Measurements from ENCODE around the gene ARSJ. TPM values are rescaled to one million over a fixed set of nuclear protein-coding genes. Genes with fewer than 3 reads are reported as not detected.
"Not testable (repeated sequence)": the region's sequence is repeated elsewhere in the genome, so short reads cannot be mapped to it uniquely, and the experiment has no call there.

ARSJ gene
- total and polyA plus RNA-seq, 8 donors = 0.80 to 5.7 (median 2.3) TPM

DNA sequence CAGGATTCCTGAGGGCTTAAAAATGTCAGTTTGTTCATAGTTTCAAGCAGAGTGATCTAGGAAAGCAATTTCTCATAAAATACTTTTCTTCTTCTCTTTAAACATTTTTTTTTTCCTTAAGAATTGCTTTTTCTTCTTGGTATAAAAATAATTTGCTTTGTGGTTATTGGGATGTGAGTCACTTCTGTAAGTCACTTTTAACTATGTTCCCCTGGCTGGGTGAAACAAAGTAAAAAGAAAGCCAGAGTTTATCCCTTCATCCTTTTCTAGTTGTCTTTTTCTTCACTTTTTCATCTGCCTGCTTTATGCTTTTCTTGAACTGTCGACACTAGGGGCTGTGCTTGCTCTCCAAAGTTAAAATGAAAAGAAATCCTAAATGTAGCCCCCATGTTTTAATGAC lies 33.5 kb downstream of the ARSJ start:
- Histone ChIP-seq H3K27me3 (no peaks in the 10 kb centered on the region), H3K4me3 (no peak overlapping the region), H3K36me3 (no peaks in the 10 kb centered on the region), H3K27ac (no peak overlapping the region), H3K4me1 (no peaks in the 10 kb centered on the region), H3K9me3 (no peaks in the 10 kb centered on the region)
- intact Hi-C loops (cut with DNase I) = no loop called here
- ATAC-seq (no peak), FAIRE-seq (no peak), DNase-seq (no peak)
- TF ChIP-seq, protein P1, sequence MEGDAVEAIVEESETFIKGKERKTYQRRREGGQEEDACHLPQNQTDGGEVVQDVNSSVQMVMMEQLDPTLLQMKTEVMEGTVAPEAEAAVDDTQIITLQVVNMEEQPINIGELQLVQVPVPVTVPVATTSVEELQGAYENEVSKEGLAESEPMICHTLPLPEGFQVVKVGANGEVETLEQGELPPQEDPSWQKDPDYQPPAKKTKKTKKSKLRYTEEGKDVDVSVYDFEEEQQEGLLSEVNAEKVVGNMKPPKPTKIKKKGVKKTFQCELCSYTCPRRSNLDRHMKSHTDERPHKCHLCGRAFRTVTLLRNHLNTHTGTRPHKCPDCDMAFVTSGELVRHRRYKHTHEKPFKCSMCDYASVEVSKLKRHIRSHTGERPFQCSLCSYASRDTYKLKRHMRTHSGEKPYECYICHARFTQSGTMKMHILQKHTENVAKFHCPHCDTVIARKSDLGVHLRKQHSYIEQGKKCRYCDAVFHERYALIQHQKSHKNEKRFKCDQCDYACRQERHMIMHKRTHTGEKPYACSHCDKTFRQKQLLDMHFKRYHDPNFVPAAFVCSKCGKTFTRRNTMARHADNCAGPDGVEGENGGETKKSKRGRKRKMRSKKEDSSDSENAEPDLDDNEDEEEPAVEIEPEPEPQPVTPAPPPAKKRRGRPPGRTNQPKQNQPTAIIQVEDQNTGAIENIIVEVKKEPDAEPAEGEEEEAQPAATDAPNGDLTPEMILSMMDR (IDR thresholded peaks at IDR 0.05) = no peak
- WGBS, 2 donors = 65 to 73% methylated on average over 1 of the region's 1 CpG

DNA sequence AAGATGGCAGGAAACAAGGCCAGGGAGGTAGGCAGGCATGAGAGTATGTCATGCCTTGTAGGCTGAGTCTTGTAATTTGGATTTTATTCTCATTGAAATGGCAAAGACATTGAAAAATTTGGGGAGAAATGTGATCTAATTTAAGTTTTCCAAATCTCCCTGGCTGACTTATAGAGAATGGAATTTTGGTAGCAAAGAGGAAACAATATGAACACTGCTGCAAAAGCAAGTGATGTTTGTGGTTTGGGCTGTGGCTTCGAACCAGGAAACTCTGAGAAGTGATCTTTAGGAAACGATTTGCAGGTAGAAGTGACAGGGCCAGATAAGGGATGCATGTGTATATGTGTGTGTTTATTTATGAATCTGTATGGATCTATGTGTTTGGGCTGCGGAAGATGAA lies 35.6 kb downstream of the ARSJ start:
- no peak overlapping the region for H3K4me3 ChIP-seq
- no peaks in the 10 kb centered on the region for H3K4me1 ChIP-seq
- intact Hi-C loops (cut with DNase I) = no loop called here
- H3K36me3 ChIP-seq = no peaks in the 10 kb centered on the region
- no peak for ATAC-seq
- H3K9me3 ChIP-seq = no peaks in the 10 kb centered on the region
- 52 to 68% methylated on average over 3 of the region's 3 CpGs for WGBS, 2 donors
- DNase-seq = no peak
- H3K27me3 ChIP-seq = no peaks in the 10 kb centered on the region
- FAIRE-seq = no peak
- TF ChIP-seq, protein P1 (IDR thresholded peaks at IDR 0.05) = no peak
- no peak overlapping the region for H3K27ac ChIP-seq

DNA sequence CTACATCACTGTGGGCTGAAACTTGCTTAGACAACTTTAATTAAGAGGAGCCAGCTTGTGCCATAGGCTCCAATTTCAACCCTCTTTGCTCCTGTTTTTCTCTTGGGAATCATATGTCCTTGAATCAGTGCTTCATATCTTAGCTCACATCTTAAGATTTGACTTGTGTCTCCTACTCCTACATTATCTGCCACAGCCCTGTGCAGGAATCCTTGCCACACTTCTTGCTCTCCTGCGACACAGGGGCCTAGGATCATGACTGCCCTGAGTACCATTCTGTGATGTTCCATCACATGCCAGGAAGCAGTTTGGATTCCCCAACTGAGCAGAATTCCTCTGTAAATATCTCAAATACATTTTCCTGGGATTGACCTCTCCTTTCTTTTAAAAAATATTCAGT lies 36.4 kb downstream of the ARSJ start:
- WGBS, 2 donors = 62 to 92% methylated on average over 1 of the region's 1 CpG
- FAIRE-seq = no peak
- Histone ChIP-seq H3K27ac (no peak overlapping the region), H3K36me3 (no peaks in the 10 kb centered on the region), H3K9me3 (no peaks in the 10 kb centered on the region), H3K4me3 (no peak overlapping the region), H3K27me3 (no peaks in the 10 kb centered on the region), H3K4me1 (no peaks in the 10 kb centered on the region)
- TF ChIP-seq, protein P1 (IDR thresholded peaks at IDR 0.05) = no peak
- no peak for DNase-seq
- ATAC-seq = no peak
- intact Hi-C loops (cut with DNase I) = no loop called here

DNA sequence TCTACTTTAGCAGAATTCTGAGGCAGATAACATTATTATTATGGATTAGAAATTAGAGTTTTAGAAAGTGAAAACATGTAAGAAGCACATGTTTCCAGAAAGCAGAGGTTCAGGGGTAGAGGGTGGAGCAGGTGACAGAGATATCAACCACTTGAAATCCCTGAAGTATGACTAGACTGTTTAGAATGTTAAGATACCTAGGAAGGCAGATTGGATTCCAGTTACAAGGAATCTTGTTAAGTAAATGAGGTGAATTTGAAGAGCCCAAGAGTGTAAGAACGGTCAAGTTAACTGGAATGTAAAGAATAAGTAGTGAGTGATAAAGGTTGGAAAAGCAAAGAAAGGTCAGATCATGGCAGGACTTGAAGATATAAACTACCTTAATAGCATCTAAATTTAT lies 37.6 kb downstream of the ARSJ start:
- DNase-seq (no peak), FAIRE-seq (no peak), ATAC-seq (no peak)
- H3K4me1 ChIP-seq = no peaks in the 10 kb centered on the region
- TF ChIP-seq, protein P1 (IDR thresholded peaks at IDR 0.05) = no peak
- H3K27ac ChIP-seq = no peak overlapping the region
- H3K4me3 ChIP-seq = no peak overlapping the region
- WGBS, 2 donors = 55 to 85% methylated on average over 1 of the region's 1 CpG
- no peaks in the 10 kb centered on the region for H3K36me3 ChIP-seq
- no peaks in the 10 kb centered on the region for H3K9me3 ChIP-seq
- intact Hi-C loops (cut with DNase I) = no loop called here
- no peaks in the 10 kb centered on the region for H3K27me3 ChIP-seq

DNA sequence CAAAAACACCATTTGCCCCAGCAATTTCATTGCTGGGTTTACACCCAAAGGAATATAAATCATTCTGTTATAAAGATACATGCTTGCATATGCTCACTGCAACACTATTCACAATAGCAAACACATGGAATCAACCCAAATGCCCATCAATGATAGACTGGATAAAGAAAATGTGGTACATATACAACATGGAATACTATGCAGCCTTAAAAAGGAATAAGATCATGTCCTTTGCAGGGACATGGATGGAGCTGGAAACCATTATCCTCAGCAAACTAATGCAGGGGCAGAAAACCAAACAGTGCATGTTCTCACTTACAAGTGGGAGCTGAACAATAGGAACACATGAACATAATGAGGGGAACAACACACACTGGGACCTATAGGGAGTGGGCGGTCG lies 39.3 kb downstream of the ARSJ start:
- H3K4me3 ChIP-seq; DNase-seq; H3K4me1 ChIP-seq; H3K9me3 ChIP-seq; ATAC-seq; FAIRE-seq; H3K36me3 ChIP-seq; intact Hi-C loops (cut with DNase I); H3K27me3 ChIP-seq; H3K27ac ChIP-seq: not testable (repeated sequence)
- 92 to 94% methylated on average over 2 of the region's 2 CpGs for WGBS, 2 donors

DNA sequence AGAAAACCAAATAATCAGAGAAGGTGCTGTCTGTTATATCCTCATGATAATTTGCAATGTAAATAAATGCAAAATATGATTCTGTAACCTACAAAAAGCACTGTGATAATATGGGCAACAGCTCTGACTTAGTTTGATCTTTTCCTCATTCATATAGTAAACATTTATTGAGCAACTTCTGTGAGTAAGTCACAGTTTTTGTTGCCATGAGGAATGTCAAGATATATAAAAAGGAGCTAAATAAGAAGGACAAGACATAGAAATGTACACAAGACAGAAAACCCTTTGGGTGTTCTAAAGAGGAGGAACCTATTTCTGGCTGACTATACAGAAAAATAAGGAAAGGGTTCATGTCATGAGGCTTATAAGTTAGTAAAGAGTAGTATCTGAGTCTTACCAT lies 44.3 kb downstream of the ARSJ start:
- H3K27me3 ChIP-seq = no peaks in the 10 kb centered on the region
- H3K27ac ChIP-seq = no peak overlapping the region
- FAIRE-seq (no peak), ATAC-seq (no peak), DNase-seq (no peak)
- H3K4me3 ChIP-seq = no peak overlapping the region
- intact Hi-C loops (cut with DNase I) = no loop called here
- H3K4me1 ChIP-seq = no peaks in the 10 kb centered on the region
- no peaks in the 10 kb centered on the region for H3K9me3 ChIP-seq
- TF ChIP-seq, protein P1 (IDR thresholded peaks at IDR 0.05) = no peak
- no peaks in the 10 kb centered on the region for H3K36me3 ChIP-seq

DNA sequence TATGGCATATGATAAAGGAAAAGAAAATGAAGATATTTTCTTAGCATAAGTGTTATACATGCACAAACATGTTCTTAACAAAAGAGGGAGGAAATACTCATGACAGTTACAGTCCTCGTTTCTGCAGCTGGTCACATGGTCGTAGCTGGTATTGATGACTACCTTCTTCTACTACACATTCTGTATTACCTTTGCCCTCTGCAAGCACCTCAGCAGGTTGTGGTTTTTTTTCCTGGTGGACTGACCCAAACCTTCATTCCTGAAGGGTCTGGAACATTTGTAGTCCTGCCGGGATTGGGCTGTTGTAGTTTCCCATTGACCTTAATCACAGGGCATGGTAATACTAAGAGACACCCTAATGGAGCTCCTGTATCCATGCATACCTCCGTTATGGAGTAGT lies 54.7 kb downstream of the ARSJ start:
- H3K27me3 ChIP-seq; H3K4me3 ChIP-seq; H3K4me1 ChIP-seq; intact Hi-C loops (cut with DNase I); ATAC-seq; FAIRE-seq; H3K9me3 ChIP-seq; DNase-seq; H3K36me3 ChIP-seq; H3K27ac ChIP-seq: not testable (repeated sequence)
- 79 to 87% methylated on average over 4 of the region's 4 CpGs for WGBS, 2 donors
